DOHH2 (cell line): Measurements from ENCODE around the gene NPFFR2.
"Not testable (repeated sequence)": the region's sequence is repeated elsewhere in the genome, so short reads cannot be mapped to it uniquely, and the experiment has no call there.

Source experiments
- H3F3A ChIP-seq: fragments of 200-600 bp; sonication (generic), shearing (Covaris generic); 2 replicates; pipeline ENCODE4 v1.6.0; 2016; ENCODE audit warnings: antibody characterized with exemption, mild to moderate bottlenecking; ENCODE audit not compliant: control insufficient read depth, insufficient read depth
- H3K27ac ChIP-seq: fragments of 200-600 bp; sonication (generic); 2 replicates; pipeline ENCODE4 v1.5.1; 2014; ENCODE audit warnings: low read depth, mild to moderate bottlenecking, low read length, moderate library complexity
- H3K27me3 ChIP-seq: fragments of 200-600 bp; sonication (generic); 2 replicates; pipeline ENCODE4 v1.6.1; 2014; ENCODE audit warnings: mild to moderate bottlenecking, low read length, mixed read lengths; ENCODE audit not compliant: control insufficient read depth
- H3K36me3 ChIP-seq: fragments of 200-600 bp; sonication (generic); 2 replicates; pipeline ENCODE4 v1.6.1; 2014; ENCODE audit warnings: mild to moderate bottlenecking, low read length, moderate library complexity, mixed read lengths; ENCODE audit not compliant: control insufficient read depth
- H3K4me1 ChIP-seq: fragments of 200-600 bp; sonication (generic); 2 replicates; pipeline ENCODE4 v1.6.1; 2014; ENCODE audit warnings: mild to moderate bottlenecking, low read length, mixed read lengths; ENCODE audit not compliant: control insufficient read depth
- H3K4me2 ChIP-seq: fragments of 200-600 bp; sonication (generic); 2 replicates; pipeline ENCODE4 v1.6.0; 2014; ENCODE audit warnings: mild to moderate bottlenecking, low read length, moderate library complexity
- H3K4me3 ChIP-seq: fragments of 200-600 bp; sonication (generic); 2 replicates; pipeline ENCODE4 v1.5.1; 2014; ENCODE audit warnings: mild to moderate bottlenecking, low read length, mixed read lengths
- H3K79me2 ChIP-seq: fragments of 200-600 bp; sonication (generic); 2 replicates; pipeline ENCODE4 v1.6.1; 2014; ENCODE audit warnings: mild to moderate bottlenecking, low read length, mixed read lengths; ENCODE audit not compliant: control insufficient read depth
- H3K9me2 ChIP-seq: fragments of 200-600 bp; sonication (generic); replicated peaks from 2 replicates; pipeline ENCODE4 v1.6.1; 2014; ENCODE audit warnings: mild to moderate bottlenecking, low read length, mixed read lengths; ENCODE audit not compliant: control insufficient read depth
- H3K9me3 ChIP-seq: fragments of 200-600 bp; sonication (generic); 2 replicates; pipeline ENCODE4 v1.6.1; 2014; ENCODE audit warnings: antibody characterized with exemption, low read length, mixed read lengths; ENCODE audit not compliant: control insufficient read depth, insufficient read depth
- H4K20me1 ChIP-seq: fragments of 200-600 bp; sonication (generic); 2 replicates; pipeline ENCODE4 v1.6.0; 2014; ENCODE audit warnings: low read depth, mild to moderate bottlenecking, antibody characterized with exemption, low read length, moderate library complexity; ENCODE audit not compliant: control insufficient read depth, insufficient read depth
- EZH2phosphoT487 ChIP-seq: fragments of 200-600 bp; sonication (generic); IDR thresholded peaks from 2 replicates; pipeline ENCODE4 v1.6.1; 2017; ENCODE audit warnings: borderline replicate concordance, mild to moderate bottlenecking, antibody characterized with exemption, low read length, moderate library complexity, mixed read lengths
- TF ChIP-seq, protein P1 (sequence below): fragments of 200-600 bp; sonication (generic); IDR thresholded peaks from one replicate; pipeline ENCODE4 v1.5.1; 2014; ENCODE audit warnings: antibody characterized with exemption, mild to moderate bottlenecking, low read depth, low read length; ENCODE audit not compliant: poor library complexity, severe bottlenecking

Gene NPFFR2

DNA sequence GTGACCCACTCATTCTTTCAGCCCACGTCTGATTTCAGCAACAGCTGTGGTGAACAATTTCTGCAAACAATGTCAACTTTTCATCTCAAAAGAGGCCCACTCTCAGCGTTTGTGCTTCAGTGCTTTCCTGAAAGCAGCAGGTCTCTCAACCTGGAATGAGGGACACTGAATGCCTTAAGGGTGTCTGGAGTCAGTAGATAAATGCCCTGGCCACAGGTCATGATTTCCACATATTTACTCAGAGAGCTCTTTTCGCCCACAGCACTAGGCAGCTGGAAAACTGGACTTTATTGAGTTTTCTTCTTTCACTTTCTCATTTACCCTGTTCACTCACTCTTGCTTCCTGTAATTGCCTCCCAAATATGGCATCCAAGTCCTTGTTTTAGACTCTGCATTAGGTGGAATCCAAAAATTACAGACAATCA lies 52.8 kb downstream of the NPFFR2 start:
- TF ChIP-seq EZH2phosphoT487 = no peak
- H3K9me2 ChIP-seq = no peaks in the 10 kb centered on the region
- no peaks in the 10 kb centered on the region for H3K79me2 ChIP-seq
- no peaks in the 10 kb centered on the region for H3K27me3 ChIP-seq
- H3K4me1 ChIP-seq = no peaks in the 10 kb centered on the region
- no peak overlapping the region for H3K27ac ChIP-seq
- no peaks in the 10 kb centered on the region for H3K36me3 ChIP-seq
- no peak overlapping the region for H3K4me2 ChIP-seq
- H3K9me3 ChIP-seq = no peaks in the 10 kb centered on the region
- no peaks in the 10 kb centered on the region for H4K20me1 ChIP-seq
- no peaks in the 10 kb centered on the region for H3F3A ChIP-seq
- H3K4me3 ChIP-seq = no peak overlapping the region

DNA sequence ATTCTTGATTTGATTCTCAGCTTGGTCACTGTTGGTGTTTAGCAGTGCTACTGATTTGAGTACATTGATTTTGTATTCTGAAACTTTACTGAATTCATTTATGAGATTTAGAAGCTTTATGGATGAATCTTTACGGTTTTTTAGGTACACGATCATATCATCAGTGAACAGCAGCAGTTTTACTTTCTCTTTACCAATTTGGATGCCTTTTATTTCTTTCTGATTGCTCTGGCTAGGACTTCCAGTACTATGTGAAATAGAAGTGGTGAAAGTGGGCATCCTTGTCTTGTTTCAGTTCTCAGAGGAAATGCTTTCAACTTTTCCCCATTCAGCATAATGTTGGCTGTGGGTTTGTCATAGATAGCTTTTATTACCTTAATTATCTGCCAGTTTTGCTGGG lies 58.8 kb downstream of the NPFFR2 start:
- H3K4me2 ChIP-seq, H3K27me3 ChIP-seq, H3K4me1 ChIP-seq, H3K9me3 ChIP-seq, H4K20me1 ChIP-seq, H3K4me3 ChIP-seq, H3K27ac ChIP-seq, H3F3A ChIP-seq, H3K36me3 ChIP-seq, H3K79me2 ChIP-seq, H3K9me2 ChIP-seq: not testable (repeated sequence)

DNA sequence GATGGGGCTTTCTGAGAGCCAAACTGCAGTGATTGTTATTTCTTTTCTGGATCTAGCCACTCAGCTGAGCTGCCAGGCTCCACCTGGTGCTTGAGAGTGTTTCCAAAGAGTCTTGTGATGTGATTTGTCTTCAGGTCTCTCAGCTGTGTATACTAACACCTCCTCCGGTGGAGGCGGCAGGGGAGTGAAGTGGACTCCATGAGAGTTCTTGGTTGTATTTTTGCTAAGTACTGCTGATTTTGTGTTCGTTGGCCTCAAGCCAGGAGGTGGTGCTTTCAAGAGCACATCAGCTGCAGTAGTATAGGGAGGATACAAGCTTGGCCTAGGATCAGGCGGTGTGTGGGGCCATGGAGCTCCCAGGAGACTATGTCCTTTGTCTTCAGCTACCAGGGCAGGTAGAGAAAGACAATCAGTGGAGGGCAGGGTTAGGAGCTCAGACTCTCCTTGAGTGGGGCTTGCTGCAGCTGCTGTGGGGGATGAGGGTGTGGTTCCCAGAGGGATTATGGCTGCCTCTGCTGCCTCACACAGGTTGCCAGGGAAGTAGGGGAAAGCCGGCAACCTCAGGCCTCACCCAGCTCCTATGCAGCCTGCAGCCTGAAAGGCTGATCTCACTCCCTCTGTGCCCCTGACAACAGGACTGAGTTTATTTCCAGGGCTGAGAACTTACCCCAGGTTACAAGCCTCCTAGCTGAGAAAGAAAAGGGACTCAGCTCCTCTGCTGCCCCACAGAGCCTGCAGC lies 62.4 kb downstream of the NPFFR2 start:
- H3K9me2 ChIP-seq = no peaks in the 10 kb centered on the region
- H3K27ac ChIP-seq = no peak overlapping the region
- no peak overlapping the region for H3K4me3 ChIP-seq
- H3K4me1 ChIP-seq = no peaks in the 10 kb centered on the region
- H3F3A ChIP-seq = no peaks in the 10 kb centered on the region
- no peaks in the 10 kb centered on the region for H3K36me3 ChIP-seq
- no peaks in the 10 kb centered on the region for H3K79me2 ChIP-seq
- H3K9me3 ChIP-seq = no peaks in the 10 kb centered on the region
- no peak overlapping the region for H3K4me2 ChIP-seq
- TF ChIP-seq, protein P1, sequence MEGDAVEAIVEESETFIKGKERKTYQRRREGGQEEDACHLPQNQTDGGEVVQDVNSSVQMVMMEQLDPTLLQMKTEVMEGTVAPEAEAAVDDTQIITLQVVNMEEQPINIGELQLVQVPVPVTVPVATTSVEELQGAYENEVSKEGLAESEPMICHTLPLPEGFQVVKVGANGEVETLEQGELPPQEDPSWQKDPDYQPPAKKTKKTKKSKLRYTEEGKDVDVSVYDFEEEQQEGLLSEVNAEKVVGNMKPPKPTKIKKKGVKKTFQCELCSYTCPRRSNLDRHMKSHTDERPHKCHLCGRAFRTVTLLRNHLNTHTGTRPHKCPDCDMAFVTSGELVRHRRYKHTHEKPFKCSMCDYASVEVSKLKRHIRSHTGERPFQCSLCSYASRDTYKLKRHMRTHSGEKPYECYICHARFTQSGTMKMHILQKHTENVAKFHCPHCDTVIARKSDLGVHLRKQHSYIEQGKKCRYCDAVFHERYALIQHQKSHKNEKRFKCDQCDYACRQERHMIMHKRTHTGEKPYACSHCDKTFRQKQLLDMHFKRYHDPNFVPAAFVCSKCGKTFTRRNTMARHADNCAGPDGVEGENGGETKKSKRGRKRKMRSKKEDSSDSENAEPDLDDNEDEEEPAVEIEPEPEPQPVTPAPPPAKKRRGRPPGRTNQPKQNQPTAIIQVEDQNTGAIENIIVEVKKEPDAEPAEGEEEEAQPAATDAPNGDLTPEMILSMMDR = no peak
- no peak for TF ChIP-seq EZH2phosphoT487
- no peaks in the 10 kb centered on the region for H3K27me3 ChIP-seq
- H4K20me1 ChIP-seq = no peaks in the 10 kb centered on the region

DNA sequence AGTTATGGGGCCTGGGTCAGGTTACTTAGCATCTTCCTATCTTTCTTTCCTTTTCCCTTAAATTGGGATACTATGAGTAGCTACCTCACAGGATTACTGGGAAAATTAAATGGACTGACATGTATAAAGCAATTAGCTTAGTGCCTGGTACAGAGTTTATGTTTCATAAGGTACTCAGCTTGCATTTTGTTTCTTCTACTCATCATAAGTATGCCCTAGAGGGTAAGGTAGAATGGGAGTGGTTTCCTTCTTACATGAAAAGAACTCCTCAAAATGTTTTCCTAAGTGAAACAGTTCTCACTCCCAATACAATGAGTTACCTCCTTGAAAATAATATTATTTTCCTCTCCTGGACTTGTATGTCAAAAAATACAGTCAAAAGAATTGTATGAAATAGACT lies 75.7 kb downstream of the NPFFR2 start:
- Histone ChIP-seq H3K27me3 (no peaks in the 10 kb centered on the region), H3K36me3 (no peaks in the 10 kb centered on the region), H3K4me3 (no peak overlapping the region), H3K79me2 (no peaks in the 10 kb centered on the region), H3K9me2 (no peaks in the 10 kb centered on the region), H3K27ac (no peak overlapping the region), H3F3A (no peaks in the 10 kb centered on the region), H3K4me1 (no peaks in the 10 kb centered on the region), H3K9me3 (no peaks in the 10 kb centered on the region), H4K20me1 (no peaks in the 10 kb centered on the region), H3K4me2 (no peak overlapping the region)
- TF ChIP-seq EZH2phosphoT487 = no peak
- TF ChIP-seq, protein P1 = no peak
